ENCODE measurements around the gene TRPM3.

Gene TRPM3

DNA sequence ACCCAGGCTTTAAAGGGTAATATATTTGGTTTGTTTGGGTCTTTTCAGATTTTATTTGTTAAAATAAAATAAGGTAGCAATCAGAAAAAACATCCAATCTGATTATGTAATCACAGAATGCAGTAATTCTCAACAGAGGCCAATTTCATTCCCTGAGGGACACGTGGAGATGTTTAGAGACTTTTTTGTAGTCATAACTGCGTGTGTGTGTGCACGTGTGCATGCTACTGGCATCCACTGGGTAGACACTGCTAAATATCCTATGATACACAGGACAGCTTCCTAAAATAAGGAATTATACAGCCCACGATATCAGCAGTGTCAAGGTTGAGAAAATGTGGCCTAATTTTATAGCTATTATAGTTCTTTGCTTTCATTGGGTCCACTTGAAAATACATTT lies 526.2 kb downstream of the TRPM3 start:
- DNase-seq (ENCODE audit: low read depth, low spot score) = no peak
- CTCF ChIA-PET = interaction anchor here (1.0 to 3.0 kb wide), 3 partner anchors 11 to 255 kb away, joined by 3 to 10 read pairs (median 4); no protein-coding TSS in a partner anchor

DNA sequence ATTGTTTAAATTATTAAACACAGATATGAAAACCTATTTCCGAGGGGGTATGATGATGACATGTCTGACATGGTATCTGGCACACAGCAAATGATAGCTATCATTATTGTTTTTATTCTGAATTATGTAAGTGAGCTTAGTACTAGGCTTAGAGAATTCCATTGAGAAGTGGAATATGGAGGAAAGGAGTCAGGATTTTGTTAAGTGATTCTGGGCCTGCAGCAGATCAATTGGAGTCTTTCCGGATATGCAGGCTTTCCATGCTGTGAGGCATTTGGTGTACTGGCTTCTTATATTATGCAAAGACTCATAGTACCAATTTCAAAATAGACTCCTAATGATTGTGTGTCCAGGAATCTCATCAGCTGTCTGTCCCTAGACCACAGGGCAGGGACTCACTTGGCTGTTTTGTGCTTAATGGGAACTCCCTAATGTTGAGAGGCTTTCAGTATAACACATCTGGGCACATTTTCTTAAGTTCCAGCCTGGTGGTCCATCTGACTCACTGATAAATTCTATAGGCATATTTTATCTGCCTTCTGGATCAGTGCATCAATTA lies 527.0 kb downstream of the TRPM3 start:
- CTCF ChIA-PET = interaction anchor here (1.3 to 3.0 kb wide), 4 partner anchors 8 to 254 kb away, joined by 4 to 11 read pairs (median 8); no protein-coding TSS in a partner anchor
- no peak overlapping the region for H3K4me3 ChIP-seq (ENCODE audit: low read depth, low read length)
- POLR2A ChIA-PET = no interaction called here
- no peak for DNase-seq (ENCODE audit: low read depth, low spot score)
- no peak for TF ChIP-seq CTCF (IDR thresholded peaks at IDR 0.05; ENCODE audit: insufficient read depth, low read length, missing control alignments)

More for the DNA sequence above, 526.2 kb downstream of the TRPM3 start:
- POLR2A ChIA-PET = no interaction called here
- no peak for TF ChIP-seq CTCF (IDR thresholded peaks at IDR 0.05; ENCODE audit: insufficient read depth, low read length, missing control alignments)
- no peak overlapping the region for H3K4me3 ChIP-seq (ENCODE audit: low read depth, low read length)

- ChIA-PET CTCF (interaction anchor here (1.4 to 3.0 kb wide), 3 partner anchors 9 to 253 kb away, joined by 4 to 11 read pairs (median 10); no protein-coding TSS in a partner anchor), POLR2A (interaction anchor here (0.6 to 0.9 kb wide), 2 partner anchors 129 to 175 kb away, joined by 3 read pairs; no protein-coding TSS in a partner anchor)
- no peak for TF ChIP-seq CTCF (IDR thresholded peaks at IDR 0.05; ENCODE audit: insufficient read depth, low read length, missing control alignments)
- H3K4me3 ChIP-seq (ENCODE audit: low read depth, low read length) = no peak overlapping the region
- no peak for DNase-seq (ENCODE audit: low read depth, low spot score)
Measured at GRCh38 chr9:70593241-70593640, 528.2 kb downstream of the TRPM3 start.

DNA sequence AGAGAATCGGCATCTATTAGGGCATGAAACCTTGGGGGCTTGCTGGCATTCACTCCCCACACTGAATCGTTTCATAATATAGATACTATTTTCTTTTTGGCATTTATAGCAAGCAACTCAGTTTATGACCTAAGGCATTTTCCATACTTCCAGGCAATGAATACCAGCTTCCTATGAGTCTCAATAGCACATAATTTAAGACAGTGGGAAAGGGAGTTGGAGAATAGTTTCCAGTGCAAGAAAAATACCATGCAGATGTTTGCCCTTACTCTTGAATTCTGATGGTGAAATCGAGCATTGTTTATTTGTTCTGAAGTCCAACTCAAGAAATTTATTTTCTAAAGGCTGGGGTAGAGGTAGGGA lies 531.1 kb downstream of the TRPM3 start:
- H3K4me3 ChIP-seq (ENCODE audit: low read depth, low read length) = no peak overlapping the region
- CTCF ChIA-PET = interaction anchor here (1.4 to 2.0 kb wide), 4 partner anchors 9 to 106 kb away, joined by 4 to 6 read pairs (median 4); no protein-coding TSS in a partner anchor
- no peak for TF ChIP-seq CTCF (IDR thresholded peaks at IDR 0.05; ENCODE audit: insufficient read depth, low read length, missing control alignments)
- no peak for DNase-seq (ENCODE audit: low read depth, low spot score)
- POLR2A ChIA-PET = no interaction called here

DNA sequence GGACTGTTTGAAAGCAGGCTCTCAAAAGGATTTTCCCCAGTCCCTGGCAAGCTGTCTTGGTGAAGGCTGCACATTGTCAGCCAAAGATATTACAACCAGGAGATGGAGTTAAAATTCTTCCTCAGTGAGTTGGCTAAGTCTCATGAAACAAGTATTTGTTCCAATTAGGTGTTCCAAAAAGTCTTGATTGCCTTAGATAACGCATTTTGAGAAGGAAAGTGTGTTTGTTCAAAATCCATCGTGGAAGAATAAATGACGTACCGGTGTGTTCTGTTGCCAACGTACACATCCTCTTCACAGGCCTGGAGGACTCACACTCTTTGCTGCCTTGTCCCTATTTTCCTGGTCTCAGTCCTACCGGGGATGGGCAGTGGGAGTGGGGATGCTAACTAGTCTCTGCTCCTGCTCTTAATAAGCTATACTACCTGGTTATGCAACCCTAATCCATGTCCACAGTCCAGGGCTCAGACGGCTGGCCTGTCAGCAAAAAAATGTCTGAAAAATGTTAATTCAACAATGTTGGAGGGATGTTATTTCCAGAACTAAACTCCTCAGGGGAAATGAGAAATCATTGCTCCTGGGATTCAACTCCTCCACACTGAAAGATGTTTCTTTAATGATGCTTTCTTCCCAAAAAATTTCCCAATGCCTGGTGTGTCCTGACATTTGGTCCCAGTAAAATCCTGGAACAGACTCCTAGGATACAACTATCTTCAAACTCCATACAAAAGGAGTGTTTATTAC lies 531.7 kb downstream of the TRPM3 start:
- peak; percentile 81 for DNase-seq (ENCODE audit: low read depth, low spot score)
- TF ChIP-seq CTCF (IDR thresholded peaks at IDR 0.05; ENCODE audit: insufficient read depth, low read length, missing control alignments) = no peak
- H3K4me3 ChIP-seq (ENCODE audit: low read depth, low read length) = no peak overlapping the region; the same call in none of the 2 replicates
- CTCF ChIA-PET = interaction anchor here (1.4 to 2.0 kb wide), 5 partner anchors 9 to 249 kb away, joined by 4 to 6 read pairs (median 4); no protein-coding TSS in a partner anchor
- POLR2A ChIA-PET = interaction anchor here (1.7 kb wide), 1 partner anchor 171 kb away, joined by 4 read pairs; no protein-coding TSS in a partner anchor

- no peak for TF ChIP-seq CTCF (IDR thresholded peaks at IDR 0.05; ENCODE audit: insufficient read depth, low read length, missing control alignments)
- CTCF ChIA-PET = interaction anchor here (1.4 to 2.0 kb wide), 4 partner anchors 10 to 248 kb away, joined by 4 to 5 read pairs (median 4); no protein-coding TSS in a partner anchor
- no peak overlapping the region for H3K4me3 ChIP-seq (ENCODE audit: low read depth, low read length)
- POLR2A ChIA-PET = interaction anchor here (1.7 kb wide), 1 partner anchor 170 kb away, joined by 4 read pairs; no protein-coding TSS in a partner anchor
- no peak for DNase-seq (ENCODE audit: low read depth, low spot score)
Measured at GRCh38 chr9:70588999-70589398, 532.4 kb downstream of the TRPM3 start.
